Heart left ventricle (tissue), 13 donors: ENCODE results near the gene IL20RB.

Source experiments
- CTCF ChIP-seq, 12 donors: fragments of 200-600 bp; sonication (generic) in 4 of 12; IDR thresholded peaks; one replicate each; pipeline versions ENCODE4 v1.5.0 to v1.8.0; 2018 to 2022; ENCODE audit warnings: antibody characterized with exemption in 12 of 12, mild to moderate bottlenecking in 5 of 12
- POLR2A ChIP-seq, 2 donors: fragments of 450-650 bp; IDR thresholded peaks; one replicate each; pipeline ENCODE4 v1.6.1; 2017; ENCODE audit warnings: antibody characterized with exemption in 2 of 2, mild to moderate bottlenecking in 2 of 2, moderate library complexity in 2 of 2
- donor health status: ischemic (EF 13 %, LVEDD 7.1; RV severe dilation, severe dysfunction).
- donor health status: DM: no; HTN: yes; CAD: no.
- donor health status: DM: no; HTN: no; CAD: no.
- donor health status: ischemic (EF 25% LVEDD 6.9; RV normal size, moderate dysfunction).
- donor health status: ischemic (EF 25% LVEDD 5.7; RV mildly dilated, moderate dysfunction).
- donor health status: ischemic (EF 35%, LVEDD 5.7; RV mildly dilated, moderate dysfunction).
- donor health status: nonischemic (EF 11% LVEDD 7.7; RV severe dilation, severe dysfunction).
- donor health status: DM: yes; HTN: yes; CAD: no.
- donor health status: PGD.
- donor health status: ischemic (EF 29% LVEDD 5.4; RV normal size, mild dysfunction).
- donor health status: nonischemic (EF 23%, LVEDD 6.1; RV moderate dilation, normal function).

DNA sequence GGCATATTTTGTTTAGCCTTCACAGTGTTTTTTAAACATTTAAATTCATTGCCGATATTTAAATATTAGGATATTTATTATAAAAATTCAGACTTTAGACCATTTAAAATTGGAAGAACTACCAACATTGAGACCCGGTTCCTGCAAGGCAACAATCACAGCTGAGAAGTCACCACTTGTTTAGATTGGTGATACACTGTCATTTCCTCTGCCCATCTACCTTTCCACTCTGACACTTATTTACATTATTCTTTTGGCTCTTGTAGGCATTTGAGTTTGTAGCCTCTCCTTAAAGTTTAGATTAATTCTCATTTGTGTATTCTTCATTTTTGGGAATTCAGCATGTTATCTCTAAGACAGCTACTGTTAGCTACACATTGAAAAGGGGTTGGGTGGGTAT, 10.3 kb upstream of the IL20RB start:
- TF ChIP-seq POLR2A (IDR thresholded peaks at IDR 0.05) (no peak), CTCF (IDR thresholded peaks at IDR 0.05) (no peak)
